ENCODE results near the gene TMEM161A.

- TF ChIP-seq CTCF (IDR thresholded peaks at IDR 0.05) (no peak), POLR2AphosphoS5 (IDR thresholded peaks at IDR 0.05) (no peak)
Observed at GRCh38 chr19:19103167-19103566, 35.1 kb downstream of the TMEM161A start.
